Dendritic cell treated with granulocyte-macrophage colony-stimulating factor and Interleukin-4, amounts not matched to agents 40 ng/mL and 50 ng/mL, for 4 days (primary cell): ENCODE data around the gene C17orf107.
"Not testable (repeated sequence)": the region's sequence is repeated elsewhere in the genome, so short reads cannot be mapped to it uniquely, and the experiment has no call there.

Source experiments
- H3K27ac Mint-ChIP-seq: one replicate; pipeline ENCODE4 v1.8.0; 2022; ENCODE audit warnings: mild to moderate bottlenecking, mixed read lengths
- H3K27me3 Mint-ChIP-seq: one replicate; pipeline ENCODE4 v1.8.0; 2022; ENCODE audit warnings: mild to moderate bottlenecking, mixed read lengths
- H3K36me3 Mint-ChIP-seq: one replicate; pipeline ENCODE4 v1.8.0; 2022; ENCODE audit warnings: low read depth, mixed read lengths
- H3K4me1 Mint-ChIP-seq: one replicate; pipeline ENCODE4 v1.8.0; 2022; ENCODE audit warnings: low read depth, mixed read lengths
- H3K4me3 Mint-ChIP-seq: one replicate; pipeline ENCODE4 v1.8.0; 2022; ENCODE audit warnings: mild to moderate bottlenecking, moderate library complexity, mixed read lengths
- H3K9me3 Mint-ChIP-seq: one replicate; pipeline ENCODE4 v1.8.0; 2022; ENCODE audit warnings: mixed read lengths
- intact Hi-C: fragments of 100-400 bp; cut with micrococcal nuclease; formaldehyde crosslinking; loops from one replicate; pipeline ENCODE4 v1.15.0; 2022

C17orf107 gene

GRCh38 chr17:4899341-4900230, at the start of gene C17orf107:
TSS of gene C17orf107 (plus strand) at chr17:4899536. CDS start at chr17:4899763, 227 bp downstream.
- Mint-ChIP-seq H3K27ac (peak within 1 kb of the TSS; percentile 82), H3K9me3 (no peaks in the 10 kb centered on the region), H3K36me3 (peaks cover 35% of the 10 kb centered on the region), H3K4me3 (peak within 1 kb of the TSS; percentile 68), H3K27me3 (peaks cover 38% of the 10 kb centered on the region), H3K4me1 (peaks cover 83% of the 10 kb centered on the region)
- intact Hi-C loops = no loop called here

- H3K4me3 Mint-ChIP-seq = no peak overlapping the region
- H3K9me3 Mint-ChIP-seq = no peaks in the 10 kb centered on the region
- peaks cover 42% of the 10 kb centered on the region for H3K36me3 Mint-ChIP-seq
- H3K27ac Mint-ChIP-seq = peak overlapping the region; percentile 64
- peaks cover 73% of the 10 kb centered on the region for H3K4me1 Mint-ChIP-seq
- intact Hi-C loops = no loop called here
- peaks cover 3% of the 10 kb centered on the region for H3K27me3 Mint-ChIP-seq
These were observed 49.1 kb upstream of the C17orf107 start for GRCh38 chr17:4850246-4850645.

GRCh38 chr17:4851084-4851483, 48.3 kb upstream of the C17orf107 start:
- H3K9me3 Mint-ChIP-seq = no peaks in the 10 kb centered on the region
- H3K4me3 Mint-ChIP-seq = no peak overlapping the region
- intact Hi-C loops = no loop called here
- H3K4me1 Mint-ChIP-seq = peaks cover 66% of the 10 kb centered on the region
- H3K36me3 Mint-ChIP-seq = peaks cover 46% of the 10 kb centered on the region
- peak overlapping the region; percentile 64 for H3K27ac Mint-ChIP-seq
- H3K27me3 Mint-ChIP-seq = peaks cover 3% of the 10 kb centered on the region

GRCh38 chr17:4852567-4853207, 46.6 kb upstream of the C17orf107 start:
- Mint-ChIP-seq H3K27ac (peak overlapping the region; percentile 9), H3K27me3 (peaks cover 3% of the 10 kb centered on the region), H3K9me3 (no peaks in the 10 kb centered on the region), H3K36me3 (peaks cover 56% of the 10 kb centered on the region), H3K4me1 (peaks cover 66% of the 10 kb centered on the region), H3K4me3 (no peak overlapping the region)
- intact Hi-C loops = no loop called here

DNA sequence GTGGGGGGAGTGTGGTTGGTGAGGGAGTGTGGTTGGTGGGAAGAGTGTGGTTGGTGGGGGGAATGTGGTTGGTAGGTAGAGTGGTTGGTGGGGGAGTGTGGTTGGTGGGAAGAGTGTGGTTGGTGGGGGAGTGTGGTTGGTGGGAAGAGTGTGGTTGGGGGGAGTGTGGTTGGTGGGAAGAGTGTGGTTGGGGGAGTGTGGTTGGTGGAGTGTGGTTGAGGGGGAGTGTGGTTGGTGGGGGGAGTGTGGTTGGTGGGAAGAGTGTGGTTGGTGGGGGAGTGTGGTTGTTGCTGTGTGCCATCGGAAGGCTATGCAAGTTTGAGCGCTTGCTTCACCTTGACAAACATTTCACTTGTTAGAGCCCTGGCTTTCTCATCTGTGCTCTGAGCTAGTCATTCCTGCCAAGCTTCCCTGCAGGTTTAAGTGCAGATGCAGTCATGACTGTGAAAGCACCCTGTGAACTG, 46.1 kb upstream of the C17orf107 start:
- peaks cover 60% of the 10 kb centered on the region for H3K36me3 Mint-ChIP-seq
- H3K4me1 Mint-ChIP-seq = peaks cover 66% of the 10 kb centered on the region
- no peaks in the 10 kb centered on the region for H3K9me3 Mint-ChIP-seq
- intact Hi-C loops = no loop called here
- H3K27ac Mint-ChIP-seq = no peak overlapping the region
- no peak overlapping the region for H3K4me3 Mint-ChIP-seq
- peaks cover 3% of the 10 kb centered on the region for H3K27me3 Mint-ChIP-seq

DNA sequence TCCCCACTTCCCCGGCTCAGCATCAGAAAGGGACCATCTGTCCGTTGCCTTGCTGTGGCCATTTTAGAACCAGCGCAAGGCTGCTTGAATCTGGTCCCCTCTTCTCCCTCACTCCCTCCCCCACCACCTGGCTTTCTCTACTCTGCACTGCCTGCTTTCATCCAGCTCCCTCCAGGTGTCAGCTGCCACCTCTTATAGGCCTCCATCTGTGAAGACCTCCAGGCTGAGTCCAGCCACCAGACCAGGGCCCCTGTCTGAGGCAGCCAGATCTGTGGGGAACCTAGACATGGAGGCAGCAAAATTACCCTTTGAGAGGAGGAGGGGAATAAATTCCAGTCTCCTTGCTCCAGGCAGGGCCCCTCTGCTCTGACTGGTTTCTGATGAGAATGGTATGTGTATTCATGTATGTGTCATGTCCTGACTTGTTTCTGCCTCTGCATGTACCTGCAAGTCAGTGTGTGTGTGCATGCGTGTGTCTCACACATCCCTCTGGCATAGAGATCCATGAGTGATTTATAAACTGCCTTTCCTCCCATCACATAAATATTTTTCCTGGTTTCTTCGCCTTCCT, 45.1 kb upstream of the C17orf107 start:
- no peak overlapping the region for H3K4me3 Mint-ChIP-seq
- peaks cover 3% of the 10 kb centered on the region for H3K27me3 Mint-ChIP-seq
- H3K9me3 Mint-ChIP-seq = no peaks in the 10 kb centered on the region
- H3K27ac Mint-ChIP-seq = no peak overlapping the region
- H3K36me3 Mint-ChIP-seq = peaks cover 59% of the 10 kb centered on the region
- H3K4me1 Mint-ChIP-seq = peaks cover 71% of the 10 kb centered on the region
- intact Hi-C loops = no loop called here

DNA sequence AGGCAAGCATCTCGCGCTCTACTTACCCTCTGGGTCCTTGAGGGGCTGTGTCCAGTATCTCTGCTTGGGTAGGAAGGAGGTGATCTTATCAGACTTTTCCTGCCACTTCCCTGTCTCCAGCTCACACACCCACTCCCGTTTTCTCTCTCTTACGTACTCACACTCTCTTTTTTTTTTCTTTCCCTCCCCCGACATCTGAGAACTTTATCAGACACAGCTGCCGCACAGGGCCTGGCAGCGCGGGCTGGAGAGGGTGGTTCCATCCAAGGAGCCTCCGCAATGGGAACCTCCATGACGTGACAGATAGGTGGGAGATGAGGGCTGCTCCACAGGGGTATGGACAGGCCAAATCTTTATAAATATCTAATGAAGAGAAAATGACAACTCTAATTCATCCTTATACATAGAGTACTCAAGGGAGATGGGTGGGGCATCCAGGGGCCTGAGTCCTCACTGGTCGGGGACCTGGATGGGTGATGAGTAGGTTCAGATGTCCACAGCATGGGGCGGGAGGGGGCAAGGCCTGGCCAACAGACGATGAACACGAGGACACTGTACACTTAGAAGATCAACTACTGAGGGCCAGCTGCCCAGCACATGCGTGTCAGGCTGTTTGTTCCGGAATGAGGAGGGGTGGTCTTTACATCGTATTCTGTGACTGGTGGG, 42.9 kb upstream of the C17orf107 start:
- H3K27ac Mint-ChIP-seq = no peak overlapping the region
- intact Hi-C loops = no loop called here
- H3K27me3 Mint-ChIP-seq = peaks cover 3% of the 10 kb centered on the region
- H3K4me3 Mint-ChIP-seq = no peak overlapping the region
- H3K36me3 Mint-ChIP-seq = peaks cover 66% of the 10 kb centered on the region
- no peaks in the 10 kb centered on the region for H3K9me3 Mint-ChIP-seq
- H3K4me1 Mint-ChIP-seq = peaks cover 51% of the 10 kb centered on the region

GRCh38 chr17:4856937-4857314, 42.4 kb upstream of the C17orf107 start:
- no peak overlapping the region for H3K27ac Mint-ChIP-seq
- H3K36me3 Mint-ChIP-seq = peaks cover 71% of the 10 kb centered on the region
- H3K4me3 Mint-ChIP-seq = no peak overlapping the region
- peaks cover 47% of the 10 kb centered on the region for H3K4me1 Mint-ChIP-seq
- H3K27me3 Mint-ChIP-seq = peaks cover 3% of the 10 kb centered on the region
- intact Hi-C loops = no loop called here
- H3K9me3 Mint-ChIP-seq = no peaks in the 10 kb centered on the region

DNA sequence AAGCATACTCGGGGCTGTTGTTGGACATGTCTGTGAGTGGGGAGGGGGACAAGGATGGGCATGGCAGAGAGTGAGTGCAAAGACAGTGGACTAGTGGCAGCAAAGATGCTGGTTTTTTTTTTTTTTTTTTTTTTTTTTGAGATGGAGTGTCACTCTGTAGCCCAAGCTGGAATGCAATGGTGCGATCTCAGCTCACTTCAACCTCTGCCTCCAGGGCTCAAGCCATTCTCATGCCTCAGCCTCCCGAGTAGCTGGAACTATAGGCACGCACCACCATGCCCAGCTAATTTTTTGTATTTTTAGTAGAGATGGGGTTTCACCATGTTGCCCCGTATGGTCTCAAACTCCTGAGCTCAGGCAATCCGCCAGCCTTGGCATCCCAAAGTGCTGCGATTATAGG, 42.0 kb upstream of the C17orf107 start:
- H3K4me3 Mint-ChIP-seq, intact Hi-C loops, H3K27me3 Mint-ChIP-seq, H3K9me3 Mint-ChIP-seq: not testable (repeated sequence)
- peaks cover 70% of the 10 kb centered on the region for H3K36me3 Mint-ChIP-seq
- H3K27ac Mint-ChIP-seq = peak overlapping the region; percentile 69
- peaks cover 43% of the 10 kb centered on the region for H3K4me1 Mint-ChIP-seq

DNA sequence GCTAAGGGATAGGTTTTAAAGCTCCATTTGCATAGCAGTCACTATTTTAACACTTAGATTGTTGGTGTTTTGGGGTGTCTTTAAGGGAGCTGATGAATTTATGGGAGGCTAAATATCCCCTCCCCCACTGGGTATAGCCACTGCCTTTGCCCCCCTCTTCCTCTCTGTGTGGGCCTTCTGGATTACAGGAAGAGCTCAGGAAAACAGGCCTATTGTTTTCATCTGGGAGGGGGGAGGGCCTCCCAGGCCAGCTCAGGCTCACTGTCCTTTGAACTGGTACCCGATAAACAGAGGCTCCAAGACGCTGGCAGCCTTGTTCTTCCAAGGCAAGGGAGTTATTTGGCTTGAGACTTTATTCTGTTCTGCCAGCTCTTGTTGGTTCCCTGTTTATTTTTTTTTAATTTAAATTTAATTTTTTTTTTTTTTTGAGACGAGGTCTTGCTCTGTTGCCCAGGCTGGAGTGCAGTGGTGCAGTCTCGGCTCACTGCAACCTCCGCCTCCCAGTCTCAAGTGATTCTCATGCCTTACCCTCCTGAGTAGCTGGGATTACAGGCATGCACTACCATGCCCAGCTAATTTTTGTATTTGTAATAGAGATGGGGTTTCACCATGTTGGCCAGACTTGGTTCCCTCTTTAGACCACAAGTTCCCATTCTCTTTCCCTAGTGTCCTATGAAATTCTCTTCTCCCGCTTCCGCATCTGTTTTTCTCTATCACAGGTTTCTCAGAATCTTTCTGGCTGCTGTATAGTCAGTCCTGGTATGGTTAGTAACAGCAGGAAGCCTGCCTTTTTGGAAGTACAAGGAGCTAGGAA, 41.1 kb upstream of the C17orf107 start:
- Mint-ChIP-seq H3K27ac (peak overlapping the region; percentile 69), H3K27me3 (no peaks in the 10 kb centered on the region), H3K36me3 (peaks cover 70% of the 10 kb centered on the region), H3K4me3 (peak overlapping the region; percentile 37), H3K4me1 (peaks cover 48% of the 10 kb centered on the region), H3K9me3 (no peaks in the 10 kb centered on the region)
- intact Hi-C loops = no loop called here

GRCh38 chr17:4858882-4859260, 40.5 kb upstream of the C17orf107 start:
- no peaks in the 10 kb centered on the region for H3K27me3 Mint-ChIP-seq
- no peaks in the 10 kb centered on the region for H3K9me3 Mint-ChIP-seq
- peak overlapping the region; percentile 37 for H3K4me3 Mint-ChIP-seq
- H3K4me1 Mint-ChIP-seq = peaks cover 50% of the 10 kb centered on the region
- peak overlapping the region; percentile 69 for H3K27ac Mint-ChIP-seq
- intact Hi-C loops = no loop called here
- peaks cover 67% of the 10 kb centered on the region for H3K36me3 Mint-ChIP-seq

- Mint-ChIP-seq H3K36me3 (peaks cover 56% of the 10 kb centered on the region), H3K27ac (peak overlapping the region; percentile 1), H3K4me1 (peaks cover 50% of the 10 kb centered on the region), H3K27me3 (no peaks in the 10 kb centered on the region), H3K9me3 (no peaks in the 10 kb centered on the region), H3K4me3 (no peak overlapping the region)
- intact Hi-C loops = no loop called here
These were observed 39.3 kb upstream of the C17orf107 start for GRCh38 chr17:4859816-4860625.
